ENCODE measurements around the gene DAG1.

The DAG1 gene

DNA sequence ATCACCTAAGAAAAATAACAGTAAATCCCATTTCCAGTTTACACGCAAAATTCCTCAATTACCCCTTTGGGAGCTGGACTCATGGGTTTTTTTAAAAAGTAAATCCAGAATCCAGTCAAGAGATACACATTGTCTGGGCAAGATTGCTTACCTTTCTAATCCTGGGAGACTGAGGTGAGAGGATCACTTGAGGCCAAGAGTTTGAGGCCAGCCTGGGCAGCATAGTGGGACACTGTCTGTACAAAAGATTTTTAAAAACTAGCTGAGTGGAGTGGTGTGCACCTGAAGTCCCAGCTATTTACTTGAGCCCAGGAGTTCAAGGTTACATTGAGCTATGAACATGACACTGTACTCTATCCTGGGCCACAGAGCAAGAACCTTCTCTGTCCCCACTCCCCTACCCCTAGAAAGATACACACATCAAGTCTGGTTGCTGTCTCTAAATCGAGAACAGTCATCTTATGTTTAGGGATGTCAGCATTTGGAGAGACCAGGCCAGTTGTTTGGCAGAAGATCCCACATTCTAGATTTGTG is 39.0 kb downstream of the DAG1 start:
- Histone ChIP-seq H3K4me3 (ENCODE audit: low read depth in 1 of 2, low read length in 1 of 2) (no peak overlapping the region), H3K36me3 (peaks cover 10% of the 10 kb centered on the region), H3K27ac (no peak overlapping the region), H3K9me3 (no peaks in the 10 kb centered on the region), H3K4me1 (ENCODE audit: control insufficient read depth in 1 of 2, insufficient read depth in 1 of 2, low read depth in 1 of 2, low read length in 1 of 2) (no peaks in the 10 kb centered on the region), H3K27me3 (no peaks in the 10 kb centered on the region)
- TF ChIP-seq, protein P1, sequence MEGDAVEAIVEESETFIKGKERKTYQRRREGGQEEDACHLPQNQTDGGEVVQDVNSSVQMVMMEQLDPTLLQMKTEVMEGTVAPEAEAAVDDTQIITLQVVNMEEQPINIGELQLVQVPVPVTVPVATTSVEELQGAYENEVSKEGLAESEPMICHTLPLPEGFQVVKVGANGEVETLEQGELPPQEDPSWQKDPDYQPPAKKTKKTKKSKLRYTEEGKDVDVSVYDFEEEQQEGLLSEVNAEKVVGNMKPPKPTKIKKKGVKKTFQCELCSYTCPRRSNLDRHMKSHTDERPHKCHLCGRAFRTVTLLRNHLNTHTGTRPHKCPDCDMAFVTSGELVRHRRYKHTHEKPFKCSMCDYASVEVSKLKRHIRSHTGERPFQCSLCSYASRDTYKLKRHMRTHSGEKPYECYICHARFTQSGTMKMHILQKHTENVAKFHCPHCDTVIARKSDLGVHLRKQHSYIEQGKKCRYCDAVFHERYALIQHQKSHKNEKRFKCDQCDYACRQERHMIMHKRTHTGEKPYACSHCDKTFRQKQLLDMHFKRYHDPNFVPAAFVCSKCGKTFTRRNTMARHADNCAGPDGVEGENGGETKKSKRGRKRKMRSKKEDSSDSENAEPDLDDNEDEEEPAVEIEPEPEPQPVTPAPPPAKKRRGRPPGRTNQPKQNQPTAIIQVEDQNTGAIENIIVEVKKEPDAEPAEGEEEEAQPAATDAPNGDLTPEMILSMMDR (IDR thresholded peaks at IDR 0.05) = no peak

DNA sequence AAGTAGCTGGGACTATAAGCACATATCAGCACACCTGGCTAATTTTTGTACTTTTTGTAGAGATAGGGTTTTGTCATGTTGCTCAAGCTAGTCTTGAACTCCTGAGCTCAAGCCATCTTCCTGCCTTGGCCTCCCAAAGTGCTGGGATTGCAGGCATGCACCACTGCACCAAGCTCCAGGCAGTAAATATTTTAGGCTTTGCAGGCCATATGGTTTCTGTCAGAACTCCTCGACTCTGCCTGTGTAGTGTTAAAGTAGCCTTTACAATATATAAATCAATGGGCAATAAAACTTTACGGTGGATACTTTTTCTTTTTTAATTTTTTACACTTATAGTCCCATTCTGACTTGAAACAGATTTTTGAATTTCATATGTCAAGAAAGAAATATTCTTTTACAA is 41.6 kb downstream of the DAG1 start:
- H3K36me3 ChIP-seq = peaks cover 10% of the 10 kb centered on the region
- TF ChIP-seq, protein P1 (IDR thresholded peaks at IDR 0.05) = no peak
- H3K9me3 ChIP-seq = no peaks in the 10 kb centered on the region
- no peak overlapping the region for H3K4me3 ChIP-seq (ENCODE audit: low read depth in 1 of 2, low read length in 1 of 2)
- H3K27me3 ChIP-seq = no peaks in the 10 kb centered on the region
- no peak overlapping the region for H3K27ac ChIP-seq
- no peaks in the 10 kb centered on the region for H3K4me1 ChIP-seq (ENCODE audit: control insufficient read depth in 1 of 2, insufficient read depth in 1 of 2, low read depth in 1 of 2, low read length in 1 of 2)

DNA sequence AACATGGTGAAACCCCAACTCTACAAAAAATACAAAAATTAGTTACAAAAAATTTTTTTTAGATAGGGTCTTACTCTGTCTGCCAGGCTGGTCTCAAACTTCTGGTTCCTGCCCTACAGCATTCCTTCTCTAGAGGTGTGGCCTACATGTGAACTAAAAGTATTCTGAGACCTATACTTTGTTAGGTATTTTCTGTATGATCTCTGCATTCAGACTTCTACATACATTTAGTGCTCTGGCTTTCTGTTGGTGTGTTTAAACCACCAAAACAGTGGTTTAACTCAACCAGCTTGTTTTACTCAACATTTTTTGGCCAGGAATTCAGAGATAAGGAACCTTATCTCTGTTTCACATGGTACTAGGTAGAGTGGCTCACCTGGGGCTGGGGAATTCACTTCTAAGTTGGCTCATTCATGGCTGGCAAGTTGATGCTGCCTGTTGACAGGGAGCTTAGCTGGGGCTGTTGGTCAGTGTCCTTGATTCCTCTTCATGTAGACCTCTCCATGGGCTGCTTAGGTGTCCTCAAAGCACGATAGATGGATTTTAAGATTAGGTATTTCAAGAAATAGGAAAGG is 42.8 kb downstream of the DAG1 start:
- Histone ChIP-seq H3K4me1 (ENCODE audit: control insufficient read depth in 1 of 2, insufficient read depth in 1 of 2, low read depth in 1 of 2, low read length in 1 of 2) (no peaks in the 10 kb centered on the region), H3K27ac (no peak overlapping the region), H3K36me3 (peaks cover 10% of the 10 kb centered on the region), H3K27me3 (no peaks in the 10 kb centered on the region), H3K4me3 (ENCODE audit: low read depth in 1 of 2, low read length in 1 of 2) (no peak overlapping the region), H3K9me3 (no peaks in the 10 kb centered on the region)
- TF ChIP-seq, protein P1 (IDR thresholded peaks at IDR 0.05) = no peak

DNA sequence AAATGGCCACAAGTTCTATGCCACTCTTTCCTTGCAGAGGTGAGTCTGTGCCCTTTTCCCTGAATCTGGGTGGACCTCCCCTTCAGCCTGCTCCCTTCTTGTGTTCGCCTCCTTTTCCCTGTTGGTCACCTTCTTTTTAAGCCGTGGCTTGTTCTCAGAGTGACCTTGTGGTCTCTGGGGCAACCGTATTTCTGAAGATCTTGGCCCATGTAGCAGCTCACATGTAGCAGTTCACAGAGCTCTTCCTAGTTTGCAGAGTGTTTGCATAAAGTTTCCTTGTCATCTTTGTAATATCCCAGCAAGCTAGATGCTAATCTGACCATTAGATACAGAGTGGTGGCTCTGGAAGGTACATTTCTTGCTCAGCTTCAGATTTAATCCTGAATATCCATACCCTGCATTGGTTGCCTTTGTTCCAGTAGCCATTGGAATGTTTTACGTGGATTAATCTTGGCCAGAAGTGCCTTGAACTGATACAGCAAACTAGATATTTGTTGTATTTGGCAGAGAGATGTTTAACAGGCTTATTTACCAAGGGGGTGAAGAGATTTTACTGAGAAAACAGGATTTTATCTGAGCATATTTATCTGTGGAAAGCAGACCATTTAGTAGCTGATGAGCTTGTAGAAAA is 43.5 kb downstream of the DAG1 start:
- peaks cover 10% of the 10 kb centered on the region for H3K36me3 ChIP-seq
- H3K27ac ChIP-seq = no peak overlapping the region
- H3K9me3 ChIP-seq = no peaks in the 10 kb centered on the region
- no peaks in the 10 kb centered on the region for H3K27me3 ChIP-seq
- H3K4me1 ChIP-seq (ENCODE audit: control insufficient read depth in 1 of 2, insufficient read depth in 1 of 2, low read depth in 1 of 2, low read length in 1 of 2) = no peaks in the 10 kb centered on the region
- no peak overlapping the region for H3K4me3 ChIP-seq (ENCODE audit: low read depth in 1 of 2, low read length in 1 of 2)
- TF ChIP-seq, protein P1 (IDR thresholded peaks at IDR 0.05) = no peak

DNA sequence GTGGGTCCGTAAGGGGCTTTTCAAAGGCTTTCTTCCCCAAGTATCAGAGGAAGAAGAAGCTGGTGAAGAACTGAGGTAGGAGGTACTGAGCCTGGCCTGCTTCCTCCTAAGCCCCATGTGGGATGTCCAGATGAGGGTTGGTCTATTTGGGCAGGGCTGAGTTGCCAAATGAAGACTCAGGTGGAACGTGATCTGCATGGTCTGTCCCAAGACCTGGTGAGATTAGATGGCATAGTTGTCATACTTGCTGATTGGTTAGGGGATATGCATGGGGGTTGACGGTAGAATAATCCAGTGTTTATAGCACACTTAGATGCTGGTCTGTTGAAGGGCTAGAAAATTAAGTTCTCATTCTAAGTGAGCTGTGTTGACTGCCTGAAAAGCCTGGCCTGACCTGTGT is 47.9 kb downstream of the DAG1 start:
- no peak overlapping the region for H3K27ac ChIP-seq
- no peaks in the 10 kb centered on the region for H3K36me3 ChIP-seq
- H3K9me3 ChIP-seq = no peaks in the 10 kb centered on the region
- H3K4me3 ChIP-seq (ENCODE audit: low read depth in 1 of 2, low read length in 1 of 2) = no peak overlapping the region
- TF ChIP-seq, protein P1 (IDR thresholded peaks at IDR 0.05) = no peak
- no peaks in the 10 kb centered on the region for H3K4me1 ChIP-seq (ENCODE audit: control insufficient read depth in 1 of 2, insufficient read depth in 1 of 2, low read depth in 1 of 2, low read length in 1 of 2)
- H3K27me3 ChIP-seq = no peaks in the 10 kb centered on the region

All from neutrophil (primary cell).